Transverse colon (tissue), 4 donors: Measurements from ENCODE around the gene CEP162.

Experiments
- CTCF ChIP-seq, 5 experiments: fragments of 200-600 bp in 3 of 5; fragments of 450-650 bp in 2 of 5; sonication (generic) in 3 of 5; IDR thresholded peaks; 1 replicate in 2 of 5; 2 replicates in 3 of 5; pipeline ENCODE4 v1.5.1; 2016 to 2017; ENCODE audit warnings: antibody characterized with exemption in 5 of 5, inconsistent platforms in 3 of 5, mild to moderate bottlenecking in 2 of 5, moderate library complexity in 1 of 5
- EP300 ChIP-seq: sonication (generic); formaldehyde crosslinking; IDR thresholded peaks from one replicate; pipeline ENCODE4 v1.6.1; 2017; ENCODE audit warnings: antibody characterized with exemption, low read depth
- POLR2A ChIP-seq: fragments of 450-650 bp; IDR thresholded peaks from one replicate; pipeline ENCODE4 v1.6.1; 2016; ENCODE audit warnings: antibody characterized with exemption, mild to moderate bottlenecking, moderate library complexity
- POLR2AphosphoS5 ChIP-seq, 3 donors: sonication (generic); formaldehyde crosslinking; IDR thresholded peaks; one replicate each; pipeline ENCODE4 v1.6.1; 2016; ENCODE audit warnings: antibody characterized with exemption in 3 of 3

- TF ChIP-seq CTCF (IDR thresholded peaks at IDR 0.05): no peak
- TF ChIP-seq POLR2A: no peak
- no peak for TF ChIP-seq EP300
- no peak for TF ChIP-seq POLR2AphosphoS5 (IDR thresholded peaks at IDR 0.05)
These were observed 44.9 kb upstream of the CEP162 start for GRCh38 chr6:84272298-84272697.
